ENCODE measurements around the gene ISG15. TPM values are rescaled to one million over a fixed set of nuclear protein-coding genes. Genes with fewer than 3 reads are reported as not detected.

ISG15 gene
- total and polyA plus RNA-seq, 2 of the 13 experiments (the other 11 are each of a cell fraction or from before 2014, with no cell fraction given): 42.1 to 54.9 TPM

- TF ChIP-seq THAP9 (CRISPR knock-in tag; IDR thresholded peaks at IDR 0.05; ENCODE audit: borderline replicate concordance) (peak; percentile 24; the same call in 1 of the 2 replicates), TBX2 (CRISPR knock-in tag; IDR thresholded peaks at IDR 0.05; ENCODE audit: borderline replicate concordance) (peak; percentile 64), SMARCC2 (IDR thresholded peaks at IDR 0.05) (no peak), PRPF4 (IDR thresholded peaks at IDR 0.05; ENCODE audit: low read depth, low read length, poor library complexity, severe bottlenecking) (no peak), ATRX (CRISPR knock-in tag; IDR thresholded peaks at IDR 0.05; ENCODE audit: borderline replicate concordance) (no peak), PHF8 (CRISPR knock-in tag; IDR thresholded peaks at IDR 0.05) (peak; percentile 53; the same call in 1 of the 2 replicates), ZNF574 (CRISPR knock-in tag; IDR thresholded peaks at IDR 0.05) (peak; percentile 70), ZNF101 (CRISPR knock-in tag; IDR thresholded peaks at IDR 0.05; ENCODE audit: borderline replicate concordance, low read depth) (0 out of 2 replicates have a peak, but pooled peaks have one; percentile 58), ZNF331 (CRISPR knock-in tag; IDR thresholded peaks at IDR 0.05) (peak; percentile 55), ZNF468 (CRISPR knock-in tag; IDR thresholded peaks at IDR 0.05) (no peak), KLF16 (CRISPR knock-in tag; IDR thresholded peaks at IDR 0.05) (0 out of 4 replicates have a peak, but pooled peaks of 1 of the 2 experiments have one; percentile 33), GABPA (IDR thresholded peaks at IDR 0.05; ENCODE audit: low read depth, low read length) (no peak), GABPA (CRISPR knock-in tag; IDR thresholded peaks at IDR 0.05; ENCODE audit: low read depth) (peak; percentile 31; the same call in 1 of the 2 replicates), GABPB1 (CRISPR knock-in tag; IDR thresholded peaks at IDR 0.05) (peak; percentile 60), AHR (CRISPR knock-in tag; IDR thresholded peaks at IDR 0.05) (0 out of 2 replicates have a peak, but pooled peaks have one; percentile 30), ZKSCAN1 (IDR thresholded peaks at IDR 0.05; ENCODE audit: low read length) (no peak), ZNF30 (CRISPR knock-in tag; IDR thresholded peaks at IDR 0.05) (no peak), ZNF598 (CRISPR knock-in tag; IDR thresholded peaks at IDR 0.05; ENCODE audit: borderline replicate concordance) (peak; percentile 45; the same call in 1 of the 2 replicates), ZNF737 (CRISPR knock-in tag; IDR thresholded peaks at IDR 0.05; ENCODE audit: borderline replicate concordance) (no peak), ZNF253 (CRISPR knock-in tag; IDR thresholded peaks at IDR 0.05; ENCODE audit: borderline replicate concordance) (peak; percentile 64; the same call in 1 of the 2 replicates)
- TF ChIP-seq, protein P1, sequence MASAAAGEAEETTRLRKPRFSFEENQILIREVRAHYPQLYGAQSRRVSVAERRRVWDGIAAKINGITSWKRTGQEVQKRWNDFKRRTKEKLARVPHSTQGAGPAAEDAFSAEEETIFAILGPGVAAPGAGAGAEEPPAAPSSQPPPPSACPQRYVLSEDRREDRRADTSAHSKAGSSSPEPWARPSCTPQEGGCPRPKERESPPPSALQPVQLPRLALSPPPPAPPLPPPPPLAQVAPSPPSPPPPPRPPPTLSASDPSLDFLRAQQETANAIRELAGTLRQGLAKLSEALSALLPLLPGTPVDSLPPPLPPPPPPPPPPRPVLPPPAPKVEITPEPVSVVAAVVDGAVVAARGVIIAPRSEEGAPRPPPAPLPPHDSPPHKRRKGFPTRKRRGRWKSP (CRISPR knock-in tag; IDR thresholded peaks at IDR 0.05): no peak
- TF ChIP-seq, protein P2, sequence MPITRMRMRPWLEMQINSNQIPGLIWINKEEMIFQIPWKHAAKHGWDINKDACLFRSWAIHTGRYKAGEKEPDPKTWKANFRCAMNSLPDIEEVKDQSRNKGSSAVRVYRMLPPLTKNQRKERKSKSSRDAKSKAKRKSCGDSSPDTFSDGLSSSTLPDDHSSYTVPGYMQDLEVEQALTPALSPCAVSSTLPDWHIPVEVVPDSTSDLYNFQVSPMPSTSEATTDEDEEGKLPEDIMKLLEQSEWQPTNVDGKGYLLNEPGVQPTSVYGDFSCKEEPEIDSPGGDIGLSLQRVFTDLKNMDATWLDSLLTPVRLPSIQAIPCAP (CRISPR knock-in tag; IDR thresholded peaks at IDR 0.05; ENCODE audit: low read depth): peak; percentile 100
Observed at GRCh38 chr1:1013105-1013921, at the start of gene ISG15 (continued).

Data from HepG2 (cell line).